Stimulated activated CD8-positive, alpha-beta memory T cell treated with anti-CD3 and anti-CD28 coated beads, Interleukin-7, amount 100 ng/mL, for 24 hours (primary cell): ENCODE data around the gene COL11A2.

Experiments
- DNase-seq: peaks from one replicate; pipeline ENCODE4 v3.0.0-alpha.2; 2020; ENCODE audit warnings: low read depth

Gene COL11A2

DNA sequence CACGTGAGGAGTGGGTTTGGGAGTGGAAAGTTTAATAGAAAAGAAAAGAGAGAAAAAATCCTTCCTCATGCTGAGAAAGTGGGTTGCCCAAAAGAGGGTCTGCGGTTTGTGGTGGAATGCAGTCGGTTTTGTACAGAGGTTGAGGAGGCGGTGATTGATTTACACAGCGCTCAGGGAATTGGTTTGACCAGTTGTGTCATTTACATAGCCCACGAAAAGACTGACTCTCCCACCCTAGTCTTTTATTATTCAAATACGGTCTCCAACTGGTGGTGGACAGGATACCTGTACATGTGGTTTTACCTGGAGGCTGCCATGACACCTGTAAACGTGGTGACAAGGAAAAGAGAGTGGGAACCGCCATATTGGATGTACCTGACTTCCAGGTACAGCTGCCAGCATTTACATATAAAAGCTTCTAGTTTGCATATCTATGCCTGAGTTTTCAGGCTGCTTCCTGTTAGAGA is 74.4 kb downstream of the COL11A2 start:
- DNase-seq, result no peak

DNA sequence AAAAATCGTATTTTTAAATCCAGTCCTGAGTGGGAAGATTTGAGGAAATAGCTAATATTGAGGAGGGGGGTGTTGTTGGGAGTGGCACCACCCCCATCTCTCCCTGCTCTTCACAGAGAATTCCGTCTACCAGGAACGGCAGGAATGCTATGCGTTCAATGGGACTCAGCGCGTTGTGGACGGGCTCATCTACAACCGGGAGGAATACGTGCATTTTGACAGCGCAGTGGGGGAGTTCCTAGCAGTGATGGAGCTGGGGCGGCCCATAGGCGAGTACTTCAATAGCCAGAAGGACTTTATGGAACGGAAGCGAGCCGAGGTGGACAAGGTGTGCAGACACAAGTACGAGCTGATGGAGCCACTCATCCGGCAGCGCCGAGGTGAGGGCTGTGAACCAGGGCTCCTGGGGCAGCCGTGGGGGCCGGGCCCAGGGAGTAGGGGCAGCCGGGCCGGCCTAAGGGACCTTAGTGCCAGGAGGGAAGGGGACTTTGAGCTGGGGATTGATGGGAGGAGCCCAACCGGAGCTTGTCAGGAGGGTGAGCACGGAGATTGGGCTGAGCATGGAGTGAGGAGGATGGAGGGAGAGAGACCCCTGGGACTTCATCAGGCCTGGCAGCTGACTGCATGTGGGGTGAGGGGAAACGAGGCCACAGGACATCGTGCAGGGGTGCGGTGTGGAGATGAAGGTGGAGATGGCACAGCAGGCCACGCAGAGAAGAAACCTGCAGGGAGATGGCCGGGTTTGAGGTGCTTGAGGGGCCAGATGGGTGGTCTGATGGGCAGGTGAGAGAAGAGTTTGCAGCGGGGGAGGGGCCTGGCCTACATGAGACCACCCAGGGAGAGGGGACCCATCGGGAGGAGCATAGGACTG is 75.2 kb downstream of the COL11A2 start:
- no peak for DNase-seq

DNA sequence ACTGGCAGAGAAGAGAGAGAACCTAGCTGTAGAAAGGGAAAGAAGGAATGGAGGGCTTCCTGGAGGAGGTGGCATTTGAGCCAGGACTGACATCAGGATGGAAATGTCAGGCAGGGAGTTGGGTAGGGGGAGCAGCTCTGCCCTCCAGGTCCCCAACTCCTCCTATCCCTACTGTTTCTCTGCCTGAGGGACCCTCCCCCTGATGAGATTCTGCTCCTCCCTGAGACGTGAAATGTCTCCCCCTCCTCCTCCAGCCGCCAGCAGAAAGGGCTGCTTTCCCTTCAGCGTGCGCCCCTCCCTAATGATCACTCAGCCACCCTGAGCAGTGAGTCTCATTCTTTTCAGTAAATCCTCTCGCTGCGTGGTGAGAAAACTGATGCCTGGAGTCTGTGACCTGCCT is 75.8 kb downstream of the COL11A2 start:
- no peak for DNase-seq

DNA sequence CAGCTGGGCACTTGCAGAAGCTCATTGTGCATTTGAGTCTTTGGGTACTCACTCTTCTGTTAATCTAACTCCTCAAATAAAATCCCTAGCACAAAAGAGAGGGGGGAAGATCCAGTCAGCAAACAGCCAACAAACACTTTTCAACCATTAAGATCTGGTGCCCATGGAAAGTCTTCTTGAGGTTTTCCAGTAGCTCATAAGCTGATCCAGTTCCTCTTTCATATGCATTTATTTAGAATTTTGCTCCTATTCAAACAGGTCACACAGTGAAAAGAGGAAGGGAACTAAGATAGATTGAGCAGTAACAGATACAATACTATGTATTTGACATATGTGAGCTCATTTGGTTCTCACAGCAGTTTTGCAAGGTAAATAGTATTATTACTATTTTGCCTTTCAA is 77.9 kb downstream of the COL11A2 start:
- no peak for DNase-seq

DNA sequence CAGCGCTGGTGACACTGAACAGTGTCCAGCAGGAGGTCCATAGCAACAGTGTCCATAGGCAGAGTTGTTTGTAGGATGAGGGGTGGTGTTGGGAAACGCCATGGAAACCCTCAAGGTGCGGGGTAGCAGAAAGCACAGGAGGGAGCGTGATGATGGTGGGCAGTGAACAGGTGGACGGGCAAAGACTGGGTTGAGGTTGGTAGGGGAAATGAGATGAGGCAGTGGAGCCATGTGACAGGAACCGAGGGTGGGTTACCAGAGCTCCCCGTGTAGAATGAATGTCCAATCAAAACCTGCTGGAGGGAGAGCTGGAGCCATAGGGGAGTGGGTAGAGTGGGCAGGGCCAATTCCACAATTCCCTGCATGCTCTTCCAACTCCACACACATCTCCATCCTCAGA is 78.5 kb downstream of the COL11A2 start:
- no peak for DNase-seq
